Ascending aorta (tissue), 2 donors: Measurements from ENCODE around the gene DBN1. TPM values are rescaled to one million over a fixed set of nuclear protein-coding genes. Genes with fewer than 3 reads are reported as not detected.

Experiments
- DNase-seq, 2 donors: peaks; one replicate each; pipeline ENCODE4 v3.0.0-alpha.2; 2019; ENCODE audit warnings: low spot score in 2 of 2
- H3K27ac ChIP-seq, 2 donors: fragments of 200-600 bp; sonication (generic); one replicate each; pipeline ENCODE4 v1.5.1; 2016 to 2017; ENCODE audit warnings: mild to moderate bottlenecking in 1 of 2
- H3K27me3 ChIP-seq: fragments of 200-600 bp; sonication (generic); one replicate; pipeline ENCODE4 v1.5.1; 2017
- H3K36me3 ChIP-seq, 2 donors: fragments of 200-600 bp; sonication (generic); one replicate each; pipeline ENCODE4 v1.5.1; 2016
- H3K4me1 ChIP-seq, 2 donors: fragments of 200-600 bp; sonication (generic); one replicate each; pipeline ENCODE4 v1.5.1; 2016 to 2017; ENCODE audit warnings: mild to moderate bottlenecking in 1 of 2
- H3K4me3 ChIP-seq, 2 donors: fragments of 200-600 bp; sonication (generic); one replicate each; pipeline ENCODE4 v1.5.1; 2016 to 2017; ENCODE audit warnings: mild to moderate bottlenecking in 1 of 2
- H3K9me3 ChIP-seq, 2 donors: fragments of 200-600 bp; sonication (generic); one replicate each; pipeline ENCODE4 v1.5.1; 2016
- CTCF ChIP-seq, 3 experiments: fragments of 200-600 bp in 2 of 3; fragments of 450-650 bp in 1 of 3; sonication (generic) in 2 of 3; IDR thresholded peaks; one replicate each; pipeline ENCODE4 v1.5.1; 2016 to 2019; ENCODE audit warnings: antibody characterized with exemption in 3 of 3, mild to moderate bottlenecking in 1 of 3, moderate library complexity in 1 of 3
- intact Hi-C: fragments of 100-400 bp; cut with DNase I; formaldehyde crosslinking; loops from one replicate; pipeline ENCODE4 v1.15.1; 2023
- total RNA-seq: library from RNA; depleted of rRNA; stranded (reverse); fragments of >200 nt; gene quantifications from one replicate; pipeline ENCODE4 v1.1.0, GENCODE V29; 2016

The DBN1 gene
- total RNA-seq, 1 donor from 2014 or later, result 151 TPM

GRCh38 chr5:177430972-177431316 is 42.5 kb downstream of the DBN1 start:
- no peaks in the 10 kb centered on the region for H3K9me3 ChIP-seq
- H3K4me1 ChIP-seq, result peaks cover 9 to 12% of the 10 kb centered on the region in 2 donors
- no peaks in the 10 kb centered on the region for H3K27me3 ChIP-seq
- H3K4me3 ChIP-seq, result no peak overlapping the region
- TF ChIP-seq CTCF (IDR thresholded peaks at IDR 0.05), result no peak
- no peak overlapping the region for H3K27ac ChIP-seq
- no peak for DNase-seq
- H3K36me3 ChIP-seq, result peaks cover 43 to 54% of the 10 kb centered on the region in 2 donors
- intact Hi-C loops, result no loop called here

GRCh38 chr5:177430140-177430951 is 43.1 kb downstream of the DBN1 start:
- intact Hi-C loops, result no loop called here
- H3K27me3 ChIP-seq, result no peaks in the 10 kb centered on the region
- H3K36me3 ChIP-seq, result peaks cover 38 to 48% of the 10 kb centered on the region in 2 donors
- DNase-seq, result no peak
- no peak overlapping the region for H3K4me3 ChIP-seq
- H3K27ac ChIP-seq, result no peak overlapping the region
- TF ChIP-seq CTCF (IDR thresholded peaks at IDR 0.05), result no peak
- no peaks in the 10 kb centered on the region for H3K9me3 ChIP-seq
- H3K4me1 ChIP-seq, result peaks cover 13 to 15% of the 10 kb centered on the region in 2 donors

- peak; percentile 61 to 82 for DNase-seq
- Histone ChIP-seq H3K4me1 (peaks cover 14 to 15% of the 10 kb centered on the region in 2 donors), H3K4me3 (no peak overlapping the region), H3K9me3 (no peaks in the 10 kb centered on the region), H3K36me3 (peaks cover 29 to 40% of the 10 kb centered on the region in 2 donors), H3K27me3 (no peaks in the 10 kb centered on the region), H3K27ac (no peak overlapping the region)
- intact Hi-C loops, result loop anchor here (10.0 kb wide), 1 partner anchor 775 kb away; the partner anchor contains the start of gene HNRNPAB
- no peak for TF ChIP-seq CTCF (IDR thresholded peaks at IDR 0.05)
Measured at GRCh38 chr5:177429248-177430040, 44.0 kb downstream of the DBN1 start.

- DNase-seq, result no peak
- TF ChIP-seq CTCF (IDR thresholded peaks at IDR 0.05), result no peak
- peaks cover 22 to 32% of the 10 kb centered on the region in 2 donors for H3K36me3 ChIP-seq
- peaks cover 14 to 15% of the 10 kb centered on the region in 2 donors for H3K4me1 ChIP-seq
- no peaks in the 10 kb centered on the region for H3K27me3 ChIP-seq
- H3K9me3 ChIP-seq, result no peaks in the 10 kb centered on the region
- peak overlapping the region in 1 of 2 donors; percentile 2 for H3K27ac ChIP-seq
- intact Hi-C loops, result loop anchor here (10.0 kb wide), 1 partner anchor 776 kb away; the partner anchor contains the start of gene HNRNPAB
- no peak overlapping the region for H3K4me3 ChIP-seq
Measured at GRCh38 chr5:177428574-177429217, 44.7 kb downstream of the DBN1 start.

GRCh38 chr5:177427919-177428573 is 45.4 kb downstream of the DBN1 start:
- intact Hi-C loops, result loop anchor here (2.0 to 10.0 kb wide), 2 partner anchors 61 to 777 kb away; partner anchors contain the start of gene HNRNPAB

More at GRCh38 chr5:177427919-177428573, 45.4 kb downstream of the DBN1 start:
- H3K9me3 ChIP-seq, result no peaks in the 10 kb centered on the region
- no peak overlapping the region for H3K27ac ChIP-seq
- peak overlapping the region; percentile 79 to 91 for H3K4me3 ChIP-seq
- H3K4me1 ChIP-seq, result peaks cover 14 to 15% of the 10 kb centered on the region in 2 donors
- H3K36me3 ChIP-seq, result peaks cover 15 to 26% of the 10 kb centered on the region in 2 donors
- TF ChIP-seq CTCF (IDR thresholded peaks at IDR 0.05), result no peak
- H3K27me3 ChIP-seq, result no peaks in the 10 kb centered on the region
- DNase-seq, result no peak
